Neural cell (in vitro differentiated cells): Measurements from ENCODE around the gene EPC2. TPM values are rescaled to one million over a fixed set of nuclear protein-coding genes. Genes with fewer than 3 reads are reported as not detected.
"Not testable (repeated sequence)": the region's sequence is repeated elsewhere in the genome, so short reads cannot be mapped to it uniquely, and the experiment has no call there.

ENCODE experiments used
- H2AFZ ChIP-seq: fragments of 200-600, 300-800 bp; sonication (generic), shearing (Covaris generic); 2 replicates; pipeline ENCODE4 v1.6.0; 2014; ENCODE audit warnings: low read depth, mild to moderate bottlenecking, antibody characterized with exemption, low read length, moderate library complexity
- H3F3A ChIP-seq: fragments of 200-600 bp; shearing (Covaris generic); 2 replicates; pipeline ENCODE4 v1.6.1; 2016; ENCODE audit warnings: mild to moderate bottlenecking, moderate library complexity, mixed read lengths, antibody characterized with exemption, low read length; ENCODE audit not compliant: insufficient read depth, poor library complexity, severe bottlenecking
- H3K27ac ChIP-seq: fragments of 200-600, 300-800 bp; sonication (generic), shearing (Covaris generic); 2 replicates; pipeline ENCODE4 v1.5.1; 2014; ENCODE audit warnings: mild to moderate bottlenecking, low read length, moderate library complexity
- H3K27me3 ChIP-seq: fragments of 300-800, 200-600 bp; sonication (generic), shearing (Covaris generic); 2 replicates; pipeline ENCODE4 v1.6.0; 2014; ENCODE audit warnings: mild to moderate bottlenecking, low read depth, low read length, moderate library complexity; ENCODE audit not compliant: insufficient read depth
- H3K36me3 ChIP-seq: fragments of 300-800, 200-600 bp; sonication (generic), shearing (Covaris generic); 2 replicates; pipeline ENCODE4 v1.5.1; 2014; ENCODE audit warnings: mild to moderate bottlenecking, antibody characterized with exemption, low read length, moderate library complexity; ENCODE audit not compliant: insufficient read depth
- H3K4me2 ChIP-seq: fragments of 300-800, 200-600 bp; sonication (generic), shearing (Covaris generic); 2 replicates; pipeline ENCODE4 v1.6.0; 2014; ENCODE audit warnings: mild to moderate bottlenecking, low read length
- H3K4me3 ChIP-seq: fragments of 300-800, 200-600 bp; sonication (generic), shearing (Covaris generic); 2 replicates; pipeline ENCODE4 v1.5.1; 2014; ENCODE audit warnings: mild to moderate bottlenecking, low read length, moderate library complexity
- H3K79me2 ChIP-seq: fragments of 200-600 bp; shearing (Covaris generic); replicated peaks from 2 replicates; pipeline ENCODE4 v1.6.0; 2014; ENCODE audit warnings: mild to moderate bottlenecking, low read length, moderate library complexity; ENCODE audit not compliant: insufficient read depth
- H3K9ac ChIP-seq: fragments of 300-800, 200-600 bp; sonication (generic), shearing (Covaris generic); 2 replicates; pipeline ENCODE4 v1.6.1; 2016; ENCODE audit warnings: mild to moderate bottlenecking, low read length, mixed read lengths
- H3K9me2 ChIP-seq: fragments of 200-600 bp; shearing (Covaris generic); 2 replicates; pipeline ENCODE4 v1.6.1; 2016; ENCODE audit warnings: mild to moderate bottlenecking, low read length, mixed read lengths; ENCODE audit not compliant: insufficient read depth
- H3K9me3 ChIP-seq: fragments of 200-600, 300-800 bp; sonication (generic), shearing (Covaris generic); 2 replicates; pipeline ENCODE4 v1.6.1; 2016; ENCODE audit warnings: mild to moderate bottlenecking, mixed run types, low read length, moderate library complexity, mixed read lengths
- H4K20me1 ChIP-seq: fragments of 200-600 bp; shearing (Covaris generic); 2 replicates; pipeline ENCODE4 v1.6.1; 2016; ENCODE audit warnings: mild to moderate bottlenecking, mixed run types; ENCODE audit not compliant: insufficient read depth
- EP300 ChIP-seq: fragments of 450-650 bp; conservative IDR thresholded peaks from 2 replicates; pipeline ENCODE4 v1.6.1; 2014; ENCODE audit warnings: antibody characterized with exemption, mild to moderate bottlenecking, moderate library complexity; ENCODE audit not compliant: poor library complexity, severe bottlenecking
- EZH2 ChIP-seq: fragments of 200-600, 300-800 bp; shearing (Covaris generic), sonication (generic); IDR thresholded peaks from 2 replicates; pipeline ENCODE4 v1.6.1; 2014; ENCODE audit warnings: antibody characterized with exemption, low read length, borderline replicate concordance, mild to moderate bottlenecking; ENCODE audit not compliant: insufficient read depth, poor library complexity, severe bottlenecking
- MXI1 ChIP-seq: fragments of 450-650 bp; conservative IDR thresholded peaks from 2 replicates; pipeline ENCODE4 v1.6.1; 2014; ENCODE audit warnings: antibody characterized with exemption, mild to moderate bottlenecking; ENCODE audit not compliant: poor library complexity, severe bottlenecking
- POLR2AphosphoS5 ChIP-seq: IDR thresholded peaks from 2 replicates; pipeline ENCODE4 v1.6.1; 2012
- RAD21 ChIP-seq: fragments of 450-650 bp; conservative IDR thresholded peaks from 2 replicates; pipeline ENCODE4 v1.6.1; 2014; ENCODE audit warnings: antibody characterized with exemption, mild to moderate bottlenecking, moderate library complexity
- SMC3 ChIP-seq: fragments of 450-650 bp; conservative IDR thresholded peaks from 2 replicates; pipeline ENCODE4 v1.6.1; 2014; ENCODE audit warnings: antibody characterized with exemption, mild to moderate bottlenecking, moderate library complexity; ENCODE audit not compliant: poor library complexity
- TAF1 ChIP-seq: IDR thresholded peaks from 2 replicates; pipeline ENCODE4 v1.6.1; 2012; ENCODE audit warnings: low read depth
- polyA plus RNA-seq: library from polyadenylated mRNA; depleted of rRNA; stranded (reverse); fragments of >200 nt; gene quantifications from 2 replicates; pipeline ENCODE4 v1.2.3, GENCODE V29; 2014
- TF ChIP-seq, protein P1 (sequence below): fragments of 450-650 bp; IDR thresholded peaks from 2 replicates; pipeline ENCODE4 v1.5.1; 2014; ENCODE audit warnings: antibody characterized with exemption, mild to moderate bottlenecking, moderate library complexity; ENCODE audit not compliant: poor library complexity, severe bottlenecking
- TF ChIP-seq, protein P2 (sequence below): IDR thresholded peaks from 2 replicates; pipeline ENCODE4 v1.6.1; 2012; ENCODE audit warnings: borderline replicate concordance

The EPC2 gene
- polyA plus RNA-seq, 1 donor from 2014 or later: 43.9 TPM

DNA sequence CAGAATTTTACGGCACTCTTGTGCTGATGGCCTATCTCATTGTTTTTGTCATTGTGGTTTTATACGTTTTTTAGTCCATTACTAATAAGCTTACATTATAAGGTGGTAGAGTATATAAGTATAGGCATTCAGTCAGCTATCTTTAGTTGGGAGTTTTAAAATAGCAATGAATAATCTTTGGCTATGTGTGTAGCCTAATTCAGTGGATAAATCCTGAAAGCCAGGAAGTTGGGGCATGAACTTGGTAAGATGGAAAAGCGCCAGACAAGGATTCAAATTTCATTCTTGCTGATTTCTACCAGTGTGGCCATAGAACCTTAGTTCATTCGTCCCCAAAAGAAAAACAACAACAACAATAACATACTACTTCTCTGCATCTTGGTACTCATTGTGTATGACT, 31.2 kb downstream of the EPC2 start:
- Histone ChIP-seq H3K4me3 (no peak overlapping the region), H3K9ac (no peak overlapping the region), H4K20me1 (no peaks in the 10 kb centered on the region), H3K79me2 (peaks cover 86% of the 10 kb centered on the region), H3K4me2 (no peak overlapping the region), H3K9me3 (no peaks in the 10 kb centered on the region), H3K9me2 (no peaks in the 10 kb centered on the region), H2AFZ (no peak overlapping the region), H3K27me3 (no peaks in the 10 kb centered on the region), H3F3A (no peaks in the 10 kb centered on the region), H3K36me3 (no peaks in the 10 kb centered on the region), H3K27ac (no peak overlapping the region)
- TF ChIP-seq MXI1 (no peak), POLR2AphosphoS5 (no peak), SMC3 (no peak), RAD21 (no peak), EZH2 (no peak), EP300 (no peak), TAF1 (no peak)
- TF ChIP-seq, protein P1, sequence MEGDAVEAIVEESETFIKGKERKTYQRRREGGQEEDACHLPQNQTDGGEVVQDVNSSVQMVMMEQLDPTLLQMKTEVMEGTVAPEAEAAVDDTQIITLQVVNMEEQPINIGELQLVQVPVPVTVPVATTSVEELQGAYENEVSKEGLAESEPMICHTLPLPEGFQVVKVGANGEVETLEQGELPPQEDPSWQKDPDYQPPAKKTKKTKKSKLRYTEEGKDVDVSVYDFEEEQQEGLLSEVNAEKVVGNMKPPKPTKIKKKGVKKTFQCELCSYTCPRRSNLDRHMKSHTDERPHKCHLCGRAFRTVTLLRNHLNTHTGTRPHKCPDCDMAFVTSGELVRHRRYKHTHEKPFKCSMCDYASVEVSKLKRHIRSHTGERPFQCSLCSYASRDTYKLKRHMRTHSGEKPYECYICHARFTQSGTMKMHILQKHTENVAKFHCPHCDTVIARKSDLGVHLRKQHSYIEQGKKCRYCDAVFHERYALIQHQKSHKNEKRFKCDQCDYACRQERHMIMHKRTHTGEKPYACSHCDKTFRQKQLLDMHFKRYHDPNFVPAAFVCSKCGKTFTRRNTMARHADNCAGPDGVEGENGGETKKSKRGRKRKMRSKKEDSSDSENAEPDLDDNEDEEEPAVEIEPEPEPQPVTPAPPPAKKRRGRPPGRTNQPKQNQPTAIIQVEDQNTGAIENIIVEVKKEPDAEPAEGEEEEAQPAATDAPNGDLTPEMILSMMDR: no peak
- TF ChIP-seq, protein P2, sequence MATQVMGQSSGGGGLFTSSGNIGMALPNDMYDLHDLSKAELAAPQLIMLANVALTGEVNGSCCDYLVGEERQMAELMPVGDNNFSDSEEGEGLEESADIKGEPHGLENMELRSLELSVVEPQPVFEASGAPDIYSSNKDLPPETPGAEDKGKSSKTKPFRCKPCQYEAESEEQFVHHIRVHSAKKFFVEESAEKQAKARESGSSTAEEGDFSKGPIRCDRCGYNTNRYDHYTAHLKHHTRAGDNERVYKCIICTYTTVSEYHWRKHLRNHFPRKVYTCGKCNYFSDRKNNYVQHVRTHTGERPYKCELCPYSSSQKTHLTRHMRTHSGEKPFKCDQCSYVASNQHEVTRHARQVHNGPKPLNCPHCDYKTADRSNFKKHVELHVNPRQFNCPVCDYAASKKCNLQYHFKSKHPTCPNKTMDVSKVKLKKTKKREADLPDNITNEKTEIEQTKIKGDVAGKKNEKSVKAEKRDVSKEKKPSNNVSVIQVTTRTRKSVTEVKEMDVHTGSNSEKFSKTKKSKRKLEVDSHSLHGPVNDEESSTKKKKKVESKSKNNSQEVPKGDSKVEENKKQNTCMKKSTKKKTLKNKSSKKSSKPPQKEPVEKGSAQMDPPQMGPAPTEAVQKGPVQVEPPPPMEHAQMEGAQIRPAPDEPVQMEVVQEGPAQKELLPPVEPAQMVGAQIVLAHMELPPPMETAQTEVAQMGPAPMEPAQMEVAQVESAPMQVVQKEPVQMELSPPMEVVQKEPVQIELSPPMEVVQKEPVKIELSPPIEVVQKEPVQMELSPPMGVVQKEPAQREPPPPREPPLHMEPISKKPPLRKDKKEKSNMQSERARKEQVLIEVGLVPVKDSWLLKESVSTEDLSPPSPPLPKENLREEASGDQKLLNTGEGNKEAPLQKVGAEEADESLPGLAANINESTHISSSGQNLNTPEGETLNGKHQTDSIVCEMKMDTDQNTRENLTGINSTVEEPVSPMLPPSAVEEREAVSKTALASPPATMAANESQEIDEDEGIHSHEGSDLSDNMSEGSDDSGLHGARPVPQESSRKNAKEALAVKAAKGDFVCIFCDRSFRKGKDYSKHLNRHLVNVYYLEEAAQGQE: no peak

DNA sequence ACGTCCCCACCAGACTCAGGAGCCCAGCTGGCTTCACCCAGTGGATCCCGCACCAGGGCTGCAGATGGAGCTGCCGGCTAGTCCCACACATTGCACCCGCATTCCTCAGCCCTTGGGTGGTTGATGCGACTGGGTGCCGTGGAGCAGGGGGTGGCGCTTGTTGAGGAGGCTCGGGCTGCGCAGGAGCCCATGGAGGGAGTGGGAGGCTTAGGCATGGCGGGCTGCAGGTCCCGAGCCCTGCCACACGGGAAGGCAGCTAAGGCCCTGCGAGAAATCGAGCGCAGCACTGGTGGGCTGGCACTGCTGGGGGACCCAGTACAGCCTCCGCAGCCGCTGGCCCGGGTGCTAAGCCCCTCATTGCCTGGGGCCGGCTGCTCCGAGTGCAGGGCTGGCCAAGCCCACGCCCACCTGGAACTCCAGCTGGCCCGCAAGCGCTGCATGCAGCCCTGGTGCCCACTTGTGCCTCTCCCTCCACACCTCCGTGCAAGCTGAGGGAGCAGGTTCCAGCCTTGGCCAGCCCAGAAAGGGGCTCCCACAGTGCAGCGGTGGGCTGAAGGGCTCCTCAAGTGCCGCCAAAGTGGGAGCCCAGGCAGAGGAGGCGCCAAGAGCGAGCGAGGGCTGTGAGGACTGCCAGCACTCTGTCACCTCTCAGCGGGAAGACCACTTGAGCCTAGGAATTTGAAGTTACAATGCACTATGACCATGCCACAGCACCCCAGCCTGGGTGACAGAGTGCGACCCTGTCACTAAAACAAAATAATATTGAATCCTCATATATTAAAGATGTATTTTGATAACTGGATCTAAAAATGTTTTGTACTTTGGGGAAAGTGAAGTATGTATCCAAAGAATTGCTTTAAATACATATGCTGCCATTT, 34.0 kb downstream of the EPC2 start:
- not testable (repeated sequence) for H3K4me3 ChIP-seq, H4K20me1 ChIP-seq, H3K4me2 ChIP-seq, H3K9ac ChIP-seq, H2AFZ ChIP-seq, H3K27ac ChIP-seq, H3K9me2 ChIP-seq, H3F3A ChIP-seq, H3K36me3 ChIP-seq, H3K9me3 ChIP-seq, H3K27me3 ChIP-seq
- peaks cover 80% of the 10 kb centered on the region for H3K79me2 ChIP-seq
